Right lobe of liver (tissue), 6 donors: ENCODE measurements around the gene ACSF2. TPM values are rescaled to one million over a fixed set of nuclear protein-coding genes. Genes with fewer than 3 reads are reported as not detected.
"Not testable (repeated sequence)": the region's sequence is repeated elsewhere in the genome, so short reads cannot be mapped to it uniquely, and the experiment has no call there.

Experiments
- ATAC-seq, 4 donors: fragments of 200-7000 bp; cut with Tn5 transposase; one replicate each; pipeline ENCODE4 v1.9.1; 2020; ENCODE audit warnings: mild to moderate bottlenecking in 4 of 4, moderate library complexity in 4 of 4
- DNase-seq, 3 donors: peaks; one replicate each; pipeline ENCODE4 v3.0.0-alpha.2; 2020
- H3K27ac ChIP-seq, 3 donors: fragments of 200-600 bp; one replicate each; pipeline ENCODE4 v1.8.0; 2022
- H3K27me3 ChIP-seq, 2 donors: fragments of 200-600 bp; one replicate each; pipeline ENCODE4 v1.8.0; 2022
- H3K36me3 ChIP-seq, 4 donors: fragments of 200-600 bp; sonication (generic) in 1 of 4; one replicate each; pipeline versions ENCODE4 v1.5.1 to v1.8.0; 2017 to 2022; ENCODE audit warnings: control low read depth in 1 of 4
- H3K4me1 ChIP-seq, 4 donors: fragments of 200-600 bp; sonication (generic) in 1 of 4; one replicate each; pipeline versions ENCODE4 v1.5.1 to v1.8.0; 2017 to 2022; ENCODE audit warnings: control low read depth in 1 of 4
- H3K4me3 ChIP-seq, 3 donors: fragments of 200-600 bp; one replicate each; pipeline ENCODE4 v1.8.0; 2022
- H3K9me3 ChIP-seq, 4 donors: fragments of 200-600 bp; sonication (generic) in 1 of 4; one replicate each; pipeline versions ENCODE4 v1.5.1 to v1.8.0; 2017 to 2022; ENCODE audit warnings: control low read depth in 1 of 4
- POLR2A ChIP-seq: fragments of 450-650 bp; IDR thresholded peaks from one replicate; pipeline ENCODE4 v1.6.1; 2017; ENCODE audit warnings: antibody characterized with exemption, mild to moderate bottlenecking
- WGBS: methylation state at CpG from one replicate; pipeline ENCODE4 v1.1.6; 2018; ENCODE audit warnings: low coverage, low lambda C conversion rate; ENCODE audit not compliant: insufficient coverage; ENCODE audit errors: missing lambda C conversion rate; 5-methylcytosine and 5-hydroxymethylcytosine counted together
- intact Hi-C, 2 donors: fragments of 100-400 bp; cut with DNase I; formaldehyde crosslinking; loops; one replicate each; pipeline versions ENCODE4 v1.11.2 to v1.14.1; 2022
- total RNA-seq, 6 experiments: library from RNA; depleted of rRNA in 2 of 6; stranded (reverse); fragments of >200 nt in 2 of 6; fragmentation: NEBNext Ultra II Directional in 3 of 6; extraction: Animal tissue kit (Norgen Biotek cat#: 25700) in 3 of 6; gene quantifications; one replicate each; pipeline versions ENCODE4 v1.1.0 to v1.2.4, GENCODE V29; 2016 to 2023
- TF ChIP-seq, protein P1 (sequence below), 4 donors: fragments of 200-600 bp in 3 of 4; fragments of 450-650 bp in 1 of 4; IDR thresholded peaks; one replicate each; pipeline versions ENCODE4 v1.5.1 to v1.8.0; 2016 to 2022; ENCODE audit warnings: antibody characterized with exemption in 4 of 4, mild to moderate bottlenecking in 2 of 4
- donor health status: DM: no; HTN: yes; CAD: no.
- donor health status: DM: no; HTN: no; CAD: no.
- donor health status: DM: no; HTN: no; CAD: no.
- donor health status: DM: no; HTN: yes; CAD: no.
- donor health status: DM: no; HTN: yes; CAD: no.

ACSF2 gene
- total RNA-seq, 6 experiments from 2014 or later = 25.1 to 60.9 (median 36.9) TPM

DNA sequence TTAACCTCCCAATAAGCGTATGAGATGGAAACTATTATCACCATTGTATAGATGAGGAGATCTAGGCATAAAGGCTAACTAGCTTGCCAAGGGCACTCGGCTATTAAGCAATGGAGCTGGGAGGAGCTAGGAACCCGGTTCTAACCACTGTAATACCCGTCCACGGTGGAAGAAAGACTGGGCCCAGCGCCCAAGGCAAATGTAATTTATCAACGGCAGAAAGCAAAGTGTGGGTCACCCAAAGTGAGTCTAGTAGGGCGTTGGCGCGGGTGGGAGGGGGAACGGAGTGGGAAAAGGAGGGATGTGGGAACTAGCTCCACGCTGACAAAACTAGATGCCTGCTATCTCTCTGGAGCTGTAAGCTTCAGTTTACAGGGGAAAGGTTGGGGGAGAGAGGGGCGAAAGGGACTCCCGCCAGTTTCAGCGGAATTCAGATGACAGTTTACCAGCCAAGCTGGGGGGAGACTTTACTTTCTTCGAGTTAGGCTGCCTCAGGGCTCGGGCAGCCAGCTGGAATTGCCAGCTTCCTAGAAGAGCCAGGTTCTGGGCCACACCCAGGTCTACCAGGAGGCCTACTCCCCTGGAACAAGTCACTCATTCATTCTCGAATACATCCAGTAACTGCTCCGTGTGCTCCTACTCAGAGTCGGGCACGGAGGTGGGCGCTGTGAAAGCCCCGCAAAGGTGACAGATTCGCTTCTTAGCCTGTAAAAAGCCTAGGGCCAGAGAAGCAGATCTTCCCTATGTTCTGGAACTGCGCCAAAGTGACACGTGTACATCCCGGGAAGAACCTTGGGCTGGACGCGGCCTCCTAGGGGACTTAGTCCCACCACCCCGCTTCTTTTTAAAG lies 29.5 kb upstream of the ACSF2 start:
- Histone ChIP-seq H3K36me3 (peaks cover 0 to 36% (median 26%) of the 10 kb centered on the region in 4 donors), H3K9me3 (no peaks in the 10 kb centered on the region), H3K27ac (peak overlapping the region; percentile 61 to 91 (median 79)), H3K27me3 (no peaks in the 10 kb centered on the region), H3K4me3 (peak overlapping the region; percentile 84 to 100 (median 95)), H3K4me1 (peaks cover 0 to 22% (median 8%) of the 10 kb centered on the region in 4 donors)
- ATAC-seq (peak; percentile 66 to 70 (median 68)), DNase-seq (peak; percentile 54 to 66 (median 62))
- intact Hi-C loops = no loop called here
- WGBS = under 1% methylated on average over 25 of the region's 30 CpGs
- TF ChIP-seq, protein P1, sequence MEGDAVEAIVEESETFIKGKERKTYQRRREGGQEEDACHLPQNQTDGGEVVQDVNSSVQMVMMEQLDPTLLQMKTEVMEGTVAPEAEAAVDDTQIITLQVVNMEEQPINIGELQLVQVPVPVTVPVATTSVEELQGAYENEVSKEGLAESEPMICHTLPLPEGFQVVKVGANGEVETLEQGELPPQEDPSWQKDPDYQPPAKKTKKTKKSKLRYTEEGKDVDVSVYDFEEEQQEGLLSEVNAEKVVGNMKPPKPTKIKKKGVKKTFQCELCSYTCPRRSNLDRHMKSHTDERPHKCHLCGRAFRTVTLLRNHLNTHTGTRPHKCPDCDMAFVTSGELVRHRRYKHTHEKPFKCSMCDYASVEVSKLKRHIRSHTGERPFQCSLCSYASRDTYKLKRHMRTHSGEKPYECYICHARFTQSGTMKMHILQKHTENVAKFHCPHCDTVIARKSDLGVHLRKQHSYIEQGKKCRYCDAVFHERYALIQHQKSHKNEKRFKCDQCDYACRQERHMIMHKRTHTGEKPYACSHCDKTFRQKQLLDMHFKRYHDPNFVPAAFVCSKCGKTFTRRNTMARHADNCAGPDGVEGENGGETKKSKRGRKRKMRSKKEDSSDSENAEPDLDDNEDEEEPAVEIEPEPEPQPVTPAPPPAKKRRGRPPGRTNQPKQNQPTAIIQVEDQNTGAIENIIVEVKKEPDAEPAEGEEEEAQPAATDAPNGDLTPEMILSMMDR (IDR thresholded peaks at IDR 0.05) = no peak
- TF ChIP-seq POLR2A = peak; percentile 25

DNA sequence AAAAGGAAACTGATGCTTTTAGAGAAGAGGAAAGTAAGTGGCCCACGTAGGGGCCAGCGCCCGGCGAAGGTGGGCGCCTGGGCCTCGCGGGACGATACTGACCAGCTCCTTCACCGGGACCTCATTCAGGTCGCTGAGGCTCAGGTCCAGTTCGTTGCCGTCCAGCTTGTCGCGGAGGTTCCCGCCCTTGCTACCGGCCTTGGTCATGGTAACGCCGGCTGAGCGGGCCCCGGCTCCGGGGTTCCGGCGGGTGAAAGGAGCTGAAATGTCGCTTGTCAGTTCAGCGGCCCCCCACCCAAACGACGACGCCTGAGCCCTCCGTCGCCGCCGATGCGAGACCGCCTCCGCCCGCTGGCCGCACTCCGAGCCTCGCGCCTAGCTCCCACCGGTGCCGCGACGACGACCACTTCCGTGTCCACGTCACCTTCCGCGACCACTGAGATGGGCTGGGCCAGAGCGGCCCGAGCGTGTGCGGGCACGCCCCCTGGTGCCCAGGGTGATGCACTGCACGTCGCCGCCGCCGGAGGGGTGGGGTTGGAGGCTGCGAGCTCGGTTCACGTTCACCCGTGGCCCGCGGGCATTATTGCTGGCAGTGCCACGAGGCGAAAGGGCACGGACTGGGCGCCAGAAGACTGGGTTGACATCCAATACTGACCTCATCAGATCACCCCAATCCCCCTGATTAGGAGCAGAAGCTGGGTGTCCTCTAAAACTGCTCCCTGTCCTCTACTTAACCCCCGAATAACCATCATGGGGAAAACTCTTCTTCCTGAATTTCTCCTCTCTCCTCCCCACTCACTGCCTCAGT lies 28.7 kb upstream of the ACSF2 start, which contains the start of gene LRRC59:
Gene LRRC59 (minus strand): TSS at position 413 of the 808 bp plus-strand sequence. CDS start 206 bp downstream, at position 207.
- H3K4me3 ChIP-seq = peak within 1 kb of the TSS; percentile 84 to 100 (median 95)
- ATAC-seq (peak; percentile 97 to 99 (median 98)), DNase-seq (peak; percentile 88 to 91 (median 90))
- TF ChIP-seq, protein P1 (IDR thresholded peaks at IDR 0.05) = peak; percentile 98 to 100 (median 98)
- peak; percentile 86 for TF ChIP-seq POLR2A
- no peaks in the 10 kb centered on the region for H3K9me3 ChIP-seq
- H3K4me1 ChIP-seq = peaks cover 0 to 22% (median 8%) of the 10 kb centered on the region in 4 donors
- H3K36me3 ChIP-seq = peaks cover 0 to 28% (median 19%) of the 10 kb centered on the region in 4 donors
- H3K27me3 ChIP-seq = no peaks in the 10 kb centered on the region
- 5% methylated on average over 8 of the region's 70 CpGs for WGBS
- peak within 1 kb of the TSS; percentile 61 to 91 (median 79) for H3K27ac ChIP-seq
- intact Hi-C loops = no loop called here

DNA sequence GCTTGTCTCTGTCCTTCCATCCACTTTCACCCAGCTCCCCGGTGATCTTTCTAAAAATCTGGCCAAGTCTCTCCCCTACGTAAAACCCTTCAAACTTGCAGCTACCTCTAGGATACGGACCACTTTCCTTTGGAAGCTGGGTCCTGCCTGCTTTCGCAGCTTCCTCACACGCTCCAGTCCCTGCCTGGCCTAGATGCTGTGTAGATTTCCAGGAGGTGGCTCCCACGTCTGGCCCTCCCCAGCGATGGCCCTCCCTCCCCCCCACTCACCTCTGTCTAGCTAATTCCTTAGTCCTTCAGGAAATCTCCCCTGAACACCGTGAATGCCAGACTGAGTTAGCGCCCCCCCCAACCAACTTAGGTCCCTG lies 28.1 kb upstream of the ACSF2 start:
- H3K9me3 ChIP-seq = no peaks in the 10 kb centered on the region
- no peaks in the 10 kb centered on the region for H3K27me3 ChIP-seq
- ATAC-seq (no peak), DNase-seq (no peak)
- 66% methylated on average over 8 of the region's 9 CpGs for WGBS
- H3K4me3 ChIP-seq = peak overlapping the region in 1 of 3 donors; percentile 95
- intact Hi-C loops = no loop called here
- TF ChIP-seq POLR2A = no peak
- TF ChIP-seq, protein P1 (IDR thresholded peaks at IDR 0.05) = no peak
- H3K36me3 ChIP-seq = peaks cover 0 to 22% (median 15%) of the 10 kb centered on the region in 4 donors
- no peak overlapping the region for H3K27ac ChIP-seq
- H3K4me1 ChIP-seq = peaks cover 0 to 22% (median 8%) of the 10 kb centered on the region in 4 donors

GRCh38 chr17:50398672-50399071 lies 27.3 kb upstream of the ACSF2 start:
- H3K9me3 ChIP-seq, H3K4me3 ChIP-seq, ATAC-seq, H3K27ac ChIP-seq, intact Hi-C loops, DNase-seq, H3K27me3 ChIP-seq: not testable (repeated sequence)
- WGBS = 86% methylated on average over 2 of the region's 3 CpGs
- Histone ChIP-seq H3K36me3 (peaks cover 0 to 15% (median 11%) of the 10 kb centered on the region in 4 donors), H3K4me1 (peaks cover 0 to 18% (median 8%) of the 10 kb centered on the region in 4 donors)

- H3K36me3 ChIP-seq, intact Hi-C loops, H3K9me3 ChIP-seq, H3K4me3 ChIP-seq, DNase-seq, H3K27me3 ChIP-seq, ATAC-seq, H3K27ac ChIP-seq: not testable (repeated sequence)
- 89% methylated on average over 7 of the region's 8 CpGs for WGBS
- peaks cover 0 to 18% (median 8%) of the 10 kb centered on the region in 4 donors for H3K4me1 ChIP-seq
Measured at GRCh38 chr17:50399591-50399990, 26.4 kb upstream of the ACSF2 start.

GRCh38 chr17:50405351-50405750 lies 20.7 kb upstream of the ACSF2 start:
- H3K36me3 ChIP-seq, H3K9me3 ChIP-seq, H3K4me3 ChIP-seq, H3K27me3 ChIP-seq, H3K4me1 ChIP-seq, H3K27ac ChIP-seq, intact Hi-C loops, DNase-seq, ATAC-seq: not testable (repeated sequence)
- WGBS = 70% methylated on average over 3 of the region's 4 CpGs
